K562 (cell line): Measurements from ENCODE around the gene LENG8. TPM values are rescaled to one million over a fixed set of nuclear protein-coding genes. Genes with fewer than 3 reads are reported as not detected.

Source experiments
- HCFC1 ChIP-seq: IDR thresholded peaks from 2 replicates; pipeline ENCODE4 v1.6.1; 2012; ENCODE audit warnings: low read depth, low read length, improper control_type of control experiment
- KDM5B ChIP-seq: fragments of 200-600 bp; sonication (generic); IDR thresholded peaks from 2 replicates; pipeline ENCODE4 v1.6.1; 2012; ENCODE audit warnings: low read depth, mild to moderate bottlenecking, moderate library complexity, low read length, control low read depth, inconsistent platforms; ENCODE audit not compliant: insufficient replicate concordance
- PATZ1 ChIP-seq: fragments of 250-450 bp; sonication (Bioruptor Pico); IDR thresholded peaks from 2 replicates; pipeline ENCODE4 v1.5.0; 2020; ENCODE audit warnings: mild to moderate bottlenecking, borderline replicate concordance
- PBX2 ChIP-seq, 2 experiments: IDR thresholded peaks in 1 of 2; conservative IDR thresholded peaks in 1 of 2; 2 replicates each; pipeline ENCODE4 v1.6.1; 2016; ENCODE audit warnings: low read depth in 2 of 2, mild to moderate bottlenecking in 1 of 2, missing compliant biosample characterization in 1 of 2, missing genetic modification characterization in 1 of 2, moderate library complexity in 1 of 2
- POLR2B ChIP-seq: fragments of 450-650 bp; IDR thresholded peaks from 2 replicates; pipeline ENCODE4 v1.6.1; 2018; ENCODE audit warnings: low read depth; ENCODE audit not compliant: partially characterized antibody
- PRPF4 ChIP-seq: fragments of 200-400 bp; formaldehyde crosslinking; IDR thresholded peaks from one replicate; pipeline ENCODE4 v1.6.1; 2017; ENCODE audit warnings: low read length, low read depth, mild to moderate bottlenecking; ENCODE audit not compliant: insufficient read depth, poor library complexity, severe bottlenecking
- SMC3 ChIP-seq: conservative IDR thresholded peaks from 2 replicates; pipeline ENCODE4 v1.6.1; 2011; ENCODE audit warnings: low read depth, low read length, improper control_type of control experiment; ENCODE audit not compliant: insufficient read depth
- SREBF2 ChIP-seq: sonication (generic); formaldehyde crosslinking; IDR thresholded peaks from 2 replicates; pipeline ENCODE4 v1.4.0; 2020; ENCODE audit warnings: mild to moderate bottlenecking, missing genetic modification reagents
- TRIM25 ChIP-seq: fragments of 450-650 bp; IDR thresholded peaks from 2 replicates; pipeline ENCODE4 v1.7.0; 2016; ENCODE audit warnings: borderline replicate concordance
- ZBTB33 ChIP-seq: sonication (generic); formaldehyde crosslinking; IDR thresholded peaks from 2 replicates; pipeline ENCODE4 v1.8.1; 2023; ENCODE audit warnings: mild to moderate bottlenecking, missing genetic modification reagents
- ZEB2 ChIP-seq: fragments of 450-650 bp; IDR thresholded peaks from 2 replicates; pipeline ENCODE4 v1.6.1; 2016
- polyA plus RNA-seq, 8 experiments: library from polyadenylated mRNA; depleted of rRNA in 4 of 8; stranded (reverse) in 5 of 8; unstranded in 3 of 8; fragments of >200 nt; fragmentation: Nextera tagmentation in 2 of 8; fragmentation: Illumina TruSeq in 1 of 8; extraction: Ambion mirVana in 2 of 8; extraction: Trizol in 1 of 8; gene quantifications; 2 replicates each; pipeline versions ENCODE4 v1.2.1 to v1.2.3, GENCODE V29; 2011 to 2014; ENCODE audit warnings: inconsistent platforms in 1 of 8, missing spikeins in 1 of 8
- total RNA-seq, 7 experiments: library from RNA; depleted of rRNA in 6 of 7; stranded (reverse); fragments of >200 nt in 6 of 7; fragmentation: Illumina TruSeq in 2 of 7; extraction: Trizol in 2 of 7; gene quantifications; 2 replicates each; pipeline versions ENCODE4 v1.2.1 to v1.2.3, GENCODE V29; 2011 to 2021; ENCODE audit warnings: low replicate concordance in 1 of 7
- TF ChIP-seq, protein P1 (sequence below), 2 experiments: fragments of 450-650 bp; IDR thresholded peaks; 2 replicates each; pipeline ENCODE4 v1.6.1; 2016
- TF ChIP-seq, protein P2 (sequence below): fragments of 200-800 bp; sonication (Bioruptor generic); IDR thresholded peaks from 2 replicates; pipeline ENCODE4 v1.6.1; 2017; ENCODE audit warnings: missing genetic modification characterization, missing compliant biosample characterization

The LENG8 gene
- total and polyA plus RNA-seq, 9 of the 15 experiments (the other 6 are each of a cell fraction or from before 2014, with no cell fraction given) = 0.74 to 146 (median 28.1) TPM

DNA sequence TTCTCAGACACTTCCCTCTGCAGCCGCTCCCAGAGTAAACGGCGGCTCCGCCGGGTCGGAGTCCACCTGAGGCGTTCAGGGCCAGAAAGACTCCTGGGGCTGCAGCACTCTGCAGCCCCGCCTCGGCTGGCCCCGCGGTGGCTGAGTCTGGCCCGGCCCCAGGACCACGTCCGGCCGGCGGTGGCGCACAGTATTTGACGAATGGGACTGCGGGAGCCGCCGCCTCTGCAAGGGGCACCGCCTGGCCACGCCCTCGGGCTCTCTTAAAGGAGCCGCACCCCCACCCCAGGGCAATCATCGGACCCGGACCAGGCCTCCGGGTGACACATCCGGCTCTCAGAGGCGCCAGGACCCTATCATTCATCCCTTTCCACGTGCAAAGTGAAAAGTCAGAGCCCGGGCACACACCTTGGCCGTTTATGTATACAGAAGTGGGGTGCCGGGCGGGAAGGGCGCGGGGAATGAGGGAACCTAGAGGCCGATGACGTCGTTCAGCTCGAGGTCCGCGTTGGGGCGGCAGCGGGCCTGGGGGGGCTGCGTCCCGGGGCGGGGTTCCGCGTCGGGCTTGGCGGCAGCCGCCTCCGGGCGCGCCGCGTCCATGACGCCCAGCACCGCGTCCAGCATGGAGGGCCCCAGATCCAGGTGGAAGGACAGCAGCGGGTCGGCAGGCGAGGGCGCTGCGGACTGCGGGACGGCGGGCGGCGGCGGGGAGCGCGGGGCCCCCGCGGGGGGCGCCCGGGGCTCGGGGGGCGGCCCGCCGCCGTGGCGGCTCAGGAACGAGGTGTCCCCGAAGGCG, 15.8 kb downstream of the LENG8 start (continued):
- TF ChIP-seq TRIM25 = no peak
- peak; percentile 68 for TF ChIP-seq HCFC1
- TF ChIP-seq, protein P1, sequence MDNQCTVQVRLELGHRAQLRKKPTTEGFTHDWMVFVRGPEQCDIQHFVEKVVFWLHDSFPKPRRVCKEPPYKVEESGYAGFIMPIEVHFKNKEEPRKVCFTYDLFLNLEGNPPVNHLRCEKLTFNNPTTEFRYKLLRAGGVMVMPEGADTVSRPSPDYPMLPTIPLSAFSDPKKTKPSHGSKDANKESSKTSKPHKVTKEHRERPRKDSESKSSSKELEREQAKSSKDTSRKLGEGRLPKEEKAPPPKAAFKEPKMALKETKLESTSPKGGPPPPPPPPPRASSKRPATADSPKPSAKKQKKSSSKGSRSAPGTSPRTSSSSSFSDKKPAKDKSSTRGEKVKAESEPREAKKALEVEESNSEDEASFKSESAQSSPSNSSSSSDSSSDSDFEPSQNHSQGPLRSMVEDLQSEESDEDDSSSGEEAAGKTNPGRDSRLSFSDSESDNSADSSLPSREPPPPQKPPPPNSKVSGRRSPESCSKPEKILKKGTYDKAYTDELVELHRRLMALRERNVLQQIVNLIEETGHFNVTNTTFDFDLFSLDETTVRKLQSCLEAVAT (IDR thresholded peaks at IDR 0.05) = no peak
- peak; percentile 69 for TF ChIP-seq POLR2B
- no peak for TF ChIP-seq PBX2 (CRISPR knock-in tag; IDR thresholded peaks at IDR 0.05; ENCODE audit: low read depth)
- TF ChIP-seq PBX2 (tag; conservative IDR thresholded peaks at IDR 0.05; ENCODE audit: low read depth) = no peak
- TF ChIP-seq SMC3 = no peak
- TF ChIP-seq PRPF4 = no peak
- no peak for TF ChIP-seq SREBF2 (CRISPR knock-in tag)
- TF ChIP-seq, protein P2, sequence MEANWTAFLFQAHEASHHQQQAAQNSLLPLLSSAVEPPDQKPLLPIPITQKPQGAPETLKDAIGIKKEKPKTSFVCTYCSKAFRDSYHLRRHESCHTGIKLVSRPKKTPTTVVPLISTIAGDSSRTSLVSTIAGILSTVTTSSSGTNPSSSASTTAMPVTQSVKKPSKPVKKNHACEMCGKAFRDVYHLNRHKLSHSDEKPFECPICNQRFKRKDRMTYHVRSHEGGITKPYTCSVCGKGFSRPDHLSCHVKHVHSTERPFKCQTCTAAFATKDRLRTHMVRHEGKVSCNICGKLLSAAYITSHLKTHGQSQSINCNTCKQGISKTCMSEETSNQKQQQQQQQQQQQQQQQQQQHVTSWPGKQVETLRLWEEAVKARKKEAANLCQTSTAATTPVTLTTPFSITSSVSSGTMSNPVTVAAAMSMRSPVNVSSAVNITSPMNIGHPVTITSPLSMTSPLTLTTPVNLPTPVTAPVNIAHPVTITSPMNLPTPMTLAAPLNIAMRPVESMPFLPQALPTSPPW (CRISPR knock-in tag) = no peak; the same call in 1 of the 2 replicates
- TF ChIP-seq ZBTB33 (CRISPR knock-in tag) = no peak; the same call in 1 of the 2 replicates
- TF ChIP-seq ZEB2 = no peak
- peak; percentile 55 for TF ChIP-seq KDM5B
- no peak for TF ChIP-seq PATZ1 (CRISPR knock-in tag)
